ENCODE measurements around the gene ZSCAN26.

- TF ChIP-seq, protein P1, sequence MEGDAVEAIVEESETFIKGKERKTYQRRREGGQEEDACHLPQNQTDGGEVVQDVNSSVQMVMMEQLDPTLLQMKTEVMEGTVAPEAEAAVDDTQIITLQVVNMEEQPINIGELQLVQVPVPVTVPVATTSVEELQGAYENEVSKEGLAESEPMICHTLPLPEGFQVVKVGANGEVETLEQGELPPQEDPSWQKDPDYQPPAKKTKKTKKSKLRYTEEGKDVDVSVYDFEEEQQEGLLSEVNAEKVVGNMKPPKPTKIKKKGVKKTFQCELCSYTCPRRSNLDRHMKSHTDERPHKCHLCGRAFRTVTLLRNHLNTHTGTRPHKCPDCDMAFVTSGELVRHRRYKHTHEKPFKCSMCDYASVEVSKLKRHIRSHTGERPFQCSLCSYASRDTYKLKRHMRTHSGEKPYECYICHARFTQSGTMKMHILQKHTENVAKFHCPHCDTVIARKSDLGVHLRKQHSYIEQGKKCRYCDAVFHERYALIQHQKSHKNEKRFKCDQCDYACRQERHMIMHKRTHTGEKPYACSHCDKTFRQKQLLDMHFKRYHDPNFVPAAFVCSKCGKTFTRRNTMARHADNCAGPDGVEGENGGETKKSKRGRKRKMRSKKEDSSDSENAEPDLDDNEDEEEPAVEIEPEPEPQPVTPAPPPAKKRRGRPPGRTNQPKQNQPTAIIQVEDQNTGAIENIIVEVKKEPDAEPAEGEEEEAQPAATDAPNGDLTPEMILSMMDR (IDR thresholded peaks at IDR 0.05), result no peak
- no peak for TF ChIP-seq POLR2A (IDR thresholded peaks at IDR 0.05)
Observed at GRCh38 chr6:28232785-28233184, 34.2 kb upstream of the ZSCAN26 start.

All from lower leg skin (tissue), 3 donors.